GM18868 (cell line): Measurements from ENCODE around the gene SLC27A4.

ENCODE experiments used
- ATAC-seq: cut with Tn5 transposase; IDR thresholded peaks from one replicate; pipeline ENCODE4 v1.9.1; 2021; ENCODE audit warnings: mild to moderate bottlenecking, moderate library complexity; ENCODE audit not compliant: unreplicated experiment

Gene SLC27A4

GRCh38 chr9:128339761-128340690 is at the start of gene SLC27A4:
Gene SLC27A4, plus strand, starts transcription at chr9:128340527. Its CDS starts 2,606 bp downstream, at chr9:128343133.
- peak; percentile 84 for ATAC-seq

DNA sequence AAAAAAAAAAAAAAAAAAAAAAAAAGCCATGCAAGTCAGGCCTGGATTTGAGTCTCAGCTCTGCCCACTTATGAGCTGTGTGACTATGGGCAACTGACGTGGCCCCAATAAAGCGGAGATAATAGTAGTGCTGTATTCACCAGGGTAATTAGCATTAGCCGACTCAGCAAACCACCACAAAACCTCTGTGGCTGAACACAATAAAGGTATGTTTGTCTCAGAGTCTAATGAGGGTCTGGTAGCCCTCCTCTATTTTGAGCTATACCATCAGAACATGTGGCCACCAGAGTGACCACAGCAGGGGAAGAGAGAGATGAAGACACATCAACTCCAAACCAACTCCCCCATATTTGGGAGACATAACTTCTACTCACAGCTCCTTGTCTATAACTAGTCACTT is 48.3 kb upstream of the SLC27A4 start:
- no peak for ATAC-seq

DNA sequence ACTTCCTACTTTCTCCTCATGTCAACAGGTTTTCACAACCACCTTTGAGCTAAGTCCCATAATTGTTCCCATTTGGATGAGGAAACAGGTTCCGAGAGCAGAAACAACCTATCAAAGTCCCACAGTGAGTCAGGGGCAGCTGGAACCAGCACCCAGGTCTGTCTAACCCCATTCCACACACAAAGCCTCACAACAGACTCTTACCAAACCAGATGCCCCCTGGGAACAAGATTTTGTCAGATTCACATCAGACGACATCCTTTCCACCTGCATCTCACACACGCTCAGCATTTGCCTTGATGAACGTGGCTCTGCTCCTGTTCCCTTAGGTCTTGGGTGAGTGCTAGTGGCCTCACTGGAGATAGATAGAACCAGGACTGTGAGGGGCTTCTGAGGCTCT is 47.2 kb upstream of the SLC27A4 start:
- ATAC-seq: no peak

- ATAC-seq: no peak
Observed at GRCh38 chr9:128294142-128294541, 46.2 kb upstream of the SLC27A4 start.

DNA sequence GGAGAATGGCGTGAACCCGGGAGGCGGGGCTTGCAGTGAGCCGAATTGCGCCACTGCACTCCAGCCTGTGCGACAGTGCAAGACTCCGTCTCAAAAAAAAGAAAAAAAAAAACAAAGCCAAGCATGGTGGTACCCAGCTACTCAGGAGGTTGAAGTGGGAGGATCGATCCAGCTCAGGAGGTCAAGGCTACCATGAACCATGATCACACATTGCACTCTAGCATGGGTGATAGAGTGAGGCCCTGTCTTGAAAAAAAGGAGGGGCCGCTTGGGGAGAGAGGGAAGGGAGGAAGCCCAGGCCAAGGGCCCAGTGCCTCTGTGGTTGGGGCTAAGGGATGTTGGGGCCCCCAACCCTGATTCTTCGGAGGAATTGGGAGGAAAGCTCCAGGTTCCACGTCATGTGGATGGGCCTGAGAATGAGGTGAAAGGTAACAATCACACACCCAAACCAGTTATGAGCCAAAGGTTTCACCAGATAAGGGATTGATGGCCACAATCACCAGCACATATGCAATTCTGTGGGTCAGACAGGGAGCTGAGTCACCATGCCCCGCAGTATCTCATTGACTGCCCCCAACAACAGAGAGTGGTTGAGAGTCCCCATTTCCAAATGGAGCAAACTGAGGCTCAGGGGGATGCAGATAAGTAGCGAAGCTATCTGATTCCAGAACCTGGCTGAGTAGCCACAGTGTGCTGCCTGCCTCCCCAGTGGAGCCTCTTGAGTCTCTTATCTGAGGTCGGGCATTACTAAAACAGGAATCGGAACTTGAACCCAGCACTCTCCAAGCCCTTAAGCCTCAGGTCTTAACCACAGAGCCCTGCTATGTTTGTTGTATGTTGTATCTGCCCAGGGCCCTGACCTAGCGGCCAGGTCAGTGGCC is 43.7 kb upstream of the SLC27A4 start:
- no peak for ATAC-seq

DNA sequence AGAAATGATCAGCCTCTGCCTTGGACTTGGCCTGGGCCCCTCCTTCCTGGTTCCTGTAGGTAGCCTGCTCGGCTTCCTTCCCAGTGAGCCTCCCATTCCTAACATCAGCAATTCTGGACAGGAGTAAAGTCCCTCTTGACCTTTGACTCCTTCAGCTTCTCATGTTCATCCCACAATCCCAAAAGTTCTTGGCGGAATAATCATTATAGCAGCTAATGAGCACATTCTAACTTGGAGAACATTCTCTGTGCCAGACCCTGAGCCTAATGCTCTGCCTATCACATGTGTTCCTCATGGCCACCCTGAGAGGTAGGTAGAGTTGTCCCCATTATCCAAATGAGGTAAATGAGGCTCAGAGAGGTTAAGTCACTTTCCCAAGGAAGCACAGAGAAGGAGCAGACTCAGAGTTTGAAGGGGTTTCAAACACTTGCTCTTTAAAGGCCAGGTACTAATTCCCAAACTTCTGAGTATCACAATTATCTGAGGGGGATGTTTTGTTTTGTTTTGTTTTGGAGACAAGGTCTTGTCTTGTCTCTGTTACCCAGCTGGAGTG is 43.0 kb upstream of the SLC27A4 start:
- no peak for ATAC-seq

GRCh38 chr9:128298535-128299482 is 41.5 kb upstream of the SLC27A4 start:
- no peak for ATAC-seq

GRCh38 chr9:128304136-128304970 is 36.0 kb upstream of the SLC27A4 start:
- no peak for ATAC-seq

GRCh38 chr9:128304971-128305288 is 35.4 kb upstream of the SLC27A4 start:
- ATAC-seq: no peak

- no peak for ATAC-seq
Observed at GRCh38 chr9:128309551-128309950, 30.8 kb upstream of the SLC27A4 start.

DNA sequence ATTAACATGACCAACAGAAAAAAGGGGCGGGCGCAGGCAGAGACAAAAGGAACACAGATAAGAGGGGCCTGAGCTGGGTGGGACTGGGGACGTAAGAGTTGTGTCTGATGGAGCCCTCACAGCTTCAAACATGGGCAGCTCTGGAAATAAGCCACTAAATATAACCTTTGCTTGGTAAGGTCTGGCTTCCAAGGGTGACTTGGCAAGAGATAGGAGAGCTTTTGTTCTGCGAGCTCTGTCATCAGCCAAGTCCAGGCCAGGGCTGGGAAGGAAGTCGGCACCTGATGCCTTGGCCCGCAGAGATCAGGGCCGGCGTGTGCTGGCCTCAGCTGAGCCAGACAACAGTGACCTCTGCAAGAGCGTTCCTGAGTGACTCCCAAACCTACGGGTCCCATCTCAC is 29.9 kb upstream of the SLC27A4 start:
- no peak for ATAC-seq

DNA sequence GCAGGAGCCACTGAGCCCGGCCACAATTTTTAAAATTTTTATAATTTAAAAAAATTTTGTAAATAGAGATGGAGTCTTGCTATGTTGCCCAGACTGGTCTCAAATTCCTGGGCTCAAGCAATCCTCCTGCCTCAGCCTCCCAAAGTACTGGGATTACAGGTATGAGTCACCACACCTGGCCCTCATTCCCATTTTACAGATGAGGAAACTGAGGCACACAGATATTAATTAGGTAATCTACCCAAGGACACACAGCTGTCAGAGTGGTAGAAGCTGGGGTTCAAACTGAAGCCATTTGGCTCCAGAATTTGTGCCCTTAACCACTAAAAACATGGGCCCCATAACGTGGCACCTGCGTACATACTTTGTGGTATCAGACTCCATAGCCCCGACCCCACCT is 25.6 kb upstream of the SLC27A4 start:
- no peak for ATAC-seq

DNA sequence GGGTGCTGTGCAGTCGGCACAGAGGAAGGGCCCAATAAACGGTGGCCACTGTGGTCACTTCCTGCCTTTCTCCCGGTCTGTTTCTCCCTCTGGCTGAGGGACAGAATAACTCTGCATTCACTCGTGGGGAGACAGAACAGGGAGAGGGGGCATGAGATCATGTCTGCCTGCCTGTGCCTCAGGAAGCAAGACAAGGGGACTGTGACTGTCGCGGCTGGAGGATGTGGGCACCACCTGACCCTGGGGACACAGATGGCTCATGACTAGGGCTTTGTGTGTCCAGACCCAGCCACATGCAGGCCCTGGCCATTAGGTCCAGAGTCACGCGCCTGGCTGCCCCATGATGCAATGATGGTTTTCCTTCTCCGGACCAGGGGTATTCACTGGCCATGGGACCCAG is 23.9 kb upstream of the SLC27A4 start:
- ATAC-seq: no peak

- no peak for ATAC-seq
Observed at GRCh38 chr9:128317629-128318028, 22.7 kb upstream of the SLC27A4 start.

DNA sequence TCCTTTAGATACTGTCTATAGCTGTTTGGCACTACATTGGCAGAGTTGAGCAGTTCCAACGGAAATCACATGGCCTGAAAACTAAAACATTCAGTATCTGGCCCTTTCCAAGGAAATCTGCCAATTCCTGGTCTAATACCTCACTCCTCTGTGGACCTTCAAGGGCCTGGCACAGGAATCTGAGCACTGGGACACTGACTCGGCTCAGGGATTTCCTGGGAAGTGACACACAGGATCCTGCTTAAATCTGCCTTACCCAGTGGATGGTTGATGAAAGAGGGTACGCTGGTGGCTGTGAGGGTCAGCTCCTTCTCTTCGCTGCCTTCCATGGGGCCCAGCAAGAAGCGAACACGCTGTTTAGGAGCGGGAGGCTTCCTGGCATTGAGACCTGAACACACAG is 19.0 kb upstream of the SLC27A4 start:
- ATAC-seq: no peak

DNA sequence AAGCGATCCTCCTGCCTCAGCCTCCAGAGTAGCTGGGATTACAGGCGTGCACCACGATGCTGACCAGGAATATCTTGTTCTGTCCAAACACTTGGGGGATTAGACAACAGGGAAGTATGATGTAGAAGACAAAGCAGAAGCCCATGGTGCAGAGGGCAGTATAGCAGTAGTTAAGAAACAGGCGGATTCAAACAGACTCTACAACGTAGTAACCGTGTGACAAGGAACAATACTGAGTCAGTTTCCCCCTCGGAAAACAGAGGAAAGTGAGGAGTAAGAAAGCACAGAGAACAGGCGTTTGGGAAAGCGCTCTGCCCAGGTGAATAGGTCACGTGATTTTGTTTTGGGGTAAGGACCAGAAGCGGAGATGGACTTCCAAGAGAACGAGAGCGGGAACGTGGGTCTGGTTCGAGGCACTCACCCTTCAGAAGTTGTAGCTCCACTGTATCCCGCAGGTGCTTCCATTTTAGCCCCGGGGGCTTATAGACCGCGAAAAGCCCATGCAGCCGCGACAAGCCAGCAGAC is 18.4 kb upstream of the SLC27A4 start:
- ATAC-seq: no peak

- peak; percentile 73 for ATAC-seq
Observed at GRCh38 chr9:128322404-128323211, 17.7 kb upstream of the SLC27A4 start, which contains the start of the genes COQ4 and TRUB2. Gene COQ4, plus strand, starts transcription at chr9:128322839. Its CDS starts 20 bp downstream, at chr9:128322859. Gene TRUB2, minus strand, starts transcription at chr9:128322447. Its CDS starts 39 bp downstream, at chr9:128322408.

DNA sequence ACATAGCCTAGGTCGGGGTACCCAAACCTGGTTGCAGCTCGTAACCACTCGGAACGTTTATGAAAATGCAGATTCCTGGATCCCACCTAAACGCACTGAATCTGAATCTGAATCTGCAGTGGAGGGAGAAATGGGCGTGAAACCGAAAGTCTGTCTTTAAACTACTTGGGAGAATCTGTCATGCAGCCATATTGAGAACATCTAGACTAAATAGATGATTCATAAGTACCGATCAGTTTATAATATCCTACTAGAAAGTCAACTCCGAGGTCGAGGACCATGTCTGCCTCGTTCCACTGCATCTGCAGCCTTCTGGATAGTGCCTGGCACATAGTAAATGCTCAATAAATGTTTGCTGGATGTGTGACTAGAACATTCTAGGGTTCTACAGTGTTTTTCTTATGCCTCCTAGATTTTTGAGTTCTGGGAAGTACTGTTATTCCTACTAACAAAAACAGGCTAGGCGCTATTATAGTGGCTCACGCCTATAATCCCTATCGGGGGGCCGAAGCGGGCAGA is 17.1 kb upstream of the SLC27A4 start:
- no peak for ATAC-seq
